ENCODE results near the gene AKAP14. TPM values are rescaled to one million over a fixed set of nuclear protein-coding genes. Genes with fewer than 3 reads are reported as not detected.
"Not testable (repeated sequence)": the region's sequence is repeated elsewhere in the genome, so short reads cannot be mapped to it uniquely, and the experiment has no call there.

AKAP14 gene
- total RNA-seq, 1 donor from 2014 or later, result not detected

GRCh38 chrX:119880552-119881437 is 14.9 kb upstream of the AKAP14 start:
- Mint-ChIP-seq H3K27ac (ENCODE audit: unreplicated experiment) (peak overlapping the region; percentile 62), H3K36me3 (ENCODE audit: unreplicated experiment) (no peaks in the 10 kb centered on the region), H3K9me3 (ENCODE audit: unreplicated experiment) (peaks cover 3% of the 10 kb centered on the region), H3K27me3 (ENCODE audit: unreplicated experiment) (no peaks in the 10 kb centered on the region), H3K4me1 (ENCODE audit: low read depth, unreplicated experiment) (no peaks in the 10 kb centered on the region), H3K4me3 (ENCODE audit: unreplicated experiment) (no peak overlapping the region)
- TF ChIP-seq CTCF (IDR thresholded peaks at IDR 0.05; ENCODE audit: partially characterized antibody, unreplicated experiment), result peak; percentile 34
- peak; percentile 18 for DNase-seq

GRCh38 chrX:119885554-119886428 is 9.9 kb upstream of the AKAP14 start:
- TF ChIP-seq CTCF (IDR thresholded peaks at IDR 0.05; ENCODE audit: partially characterized antibody, unreplicated experiment), result no peak
- no peaks in the 10 kb centered on the region for H3K9me3 Mint-ChIP-seq (ENCODE audit: unreplicated experiment)
- DNase-seq, result no peak
- H3K4me1 Mint-ChIP-seq (ENCODE audit: low read depth, unreplicated experiment), result no peaks in the 10 kb centered on the region
- no peak overlapping the region for H3K4me3 Mint-ChIP-seq (ENCODE audit: unreplicated experiment)
- no peaks in the 10 kb centered on the region for H3K36me3 Mint-ChIP-seq (ENCODE audit: unreplicated experiment)
- no peak overlapping the region for H3K27ac Mint-ChIP-seq (ENCODE audit: unreplicated experiment)
- no peaks in the 10 kb centered on the region for H3K27me3 Mint-ChIP-seq (ENCODE audit: unreplicated experiment)

- H3K36me3 Mint-ChIP-seq (ENCODE audit: unreplicated experiment), result no peaks in the 10 kb centered on the region
- H3K9me3 Mint-ChIP-seq (ENCODE audit: unreplicated experiment), result no peaks in the 10 kb centered on the region
- DNase-seq, result peak; percentile 81
- H3K4me3 Mint-ChIP-seq (ENCODE audit: unreplicated experiment), result peak overlapping the region; percentile 70
- peaks cover 3% of the 10 kb centered on the region for H3K27me3 Mint-ChIP-seq (ENCODE audit: unreplicated experiment)
- H3K4me1 Mint-ChIP-seq (ENCODE audit: low read depth, unreplicated experiment), result no peaks in the 10 kb centered on the region
- peak; percentile 63 for TF ChIP-seq CTCF (IDR thresholded peaks at IDR 0.05; ENCODE audit: partially characterized antibody, unreplicated experiment)
- H3K27ac Mint-ChIP-seq (ENCODE audit: unreplicated experiment), result no peak overlapping the region
Observed at GRCh38 chrX:119887721-119888425, 7.8 kb upstream of the AKAP14 start.

- H3K4me3 Mint-ChIP-seq (ENCODE audit: unreplicated experiment); H3K36me3 Mint-ChIP-seq (ENCODE audit: unreplicated experiment); DNase-seq; H3K27me3 Mint-ChIP-seq (ENCODE audit: unreplicated experiment); H3K4me1 Mint-ChIP-seq (ENCODE audit: low read depth, unreplicated experiment); H3K27ac Mint-ChIP-seq (ENCODE audit: unreplicated experiment); H3K9me3 Mint-ChIP-seq (ENCODE audit: unreplicated experiment): not testable (repeated sequence)
Observed at GRCh38 chrX:119890626-119891025, 5.1 kb upstream of the AKAP14 start.

GRCh38 chrX:119891961-119892692 is 3.6 kb upstream of the AKAP14 start:
- H3K9me3 Mint-ChIP-seq (ENCODE audit: unreplicated experiment); H3K36me3 Mint-ChIP-seq (ENCODE audit: unreplicated experiment); H3K4me3 Mint-ChIP-seq (ENCODE audit: unreplicated experiment); DNase-seq; H3K27ac Mint-ChIP-seq (ENCODE audit: unreplicated experiment); H3K4me1 Mint-ChIP-seq (ENCODE audit: low read depth, unreplicated experiment); H3K27me3 Mint-ChIP-seq (ENCODE audit: unreplicated experiment): not testable (repeated sequence)
